Right lobe of liver (tissue), 6 donors: ENCODE measurements around the gene FBXL14. TPM values are rescaled to one million over a fixed set of nuclear protein-coding genes. Genes with fewer than 3 reads are reported as not detected.

Experiments used
- ATAC-seq, 4 donors: fragments of 200-7000 bp; cut with Tn5 transposase; one replicate each; pipeline ENCODE4 v1.9.1; 2020; ENCODE audit warnings: mild to moderate bottlenecking in 4 of 4, moderate library complexity in 4 of 4
- DNase-seq, 3 donors: peaks; one replicate each; pipeline ENCODE4 v3.0.0-alpha.2; 2020
- H3K27ac ChIP-seq, 3 donors: fragments of 200-600 bp; one replicate each; pipeline ENCODE4 v1.8.0; 2022
- H3K27me3 ChIP-seq, 2 donors: fragments of 200-600 bp; one replicate each; pipeline ENCODE4 v1.8.0; 2022
- H3K36me3 ChIP-seq, 4 donors: fragments of 200-600 bp; sonication (generic) in 1 of 4; one replicate each; pipeline versions ENCODE4 v1.5.1 to v1.8.0; 2017 to 2022; ENCODE audit warnings: control low read depth in 1 of 4
- H3K4me1 ChIP-seq, 4 donors: fragments of 200-600 bp; sonication (generic) in 1 of 4; one replicate each; pipeline versions ENCODE4 v1.5.1 to v1.8.0; 2017 to 2022; ENCODE audit warnings: control low read depth in 1 of 4
- H3K4me3 ChIP-seq, 3 donors: fragments of 200-600 bp; one replicate each; pipeline ENCODE4 v1.8.0; 2022
- H3K9me3 ChIP-seq, 4 donors: fragments of 200-600 bp; sonication (generic) in 1 of 4; one replicate each; pipeline versions ENCODE4 v1.5.1 to v1.8.0; 2017 to 2022; ENCODE audit warnings: control low read depth in 1 of 4
- CTCF ChIP-seq, 4 donors: fragments of 200-600 bp in 3 of 4; fragments of 450-650 bp in 1 of 4; IDR thresholded peaks; one replicate each; pipeline versions ENCODE4 v1.5.1 to v1.8.0; 2016 to 2022; ENCODE audit warnings: antibody characterized with exemption in 4 of 4, mild to moderate bottlenecking in 2 of 4
- POLR2A ChIP-seq: fragments of 450-650 bp; IDR thresholded peaks from one replicate; pipeline ENCODE4 v1.6.1; 2017; ENCODE audit warnings: antibody characterized with exemption, mild to moderate bottlenecking
- WGBS: methylation state at CpG from one replicate; pipeline ENCODE4 v1.1.6; 2018; ENCODE audit warnings: low coverage, low lambda C conversion rate; ENCODE audit not compliant: insufficient coverage; ENCODE audit errors: missing lambda C conversion rate; 5-methylcytosine and 5-hydroxymethylcytosine counted together
- intact Hi-C, 2 donors: fragments of 100-400 bp; cut with DNase I; formaldehyde crosslinking; loops; one replicate each; pipeline versions ENCODE4 v1.11.2 to v1.14.1; 2022
- total RNA-seq, 6 experiments: library from RNA; depleted of rRNA in 2 of 6; stranded (reverse); fragments of >200 nt in 2 of 6; fragmentation: NEBNext Ultra II Directional in 3 of 6; extraction: Animal tissue kit (Norgen Biotek cat#: 25700) in 3 of 6; gene quantifications; one replicate each; pipeline versions ENCODE4 v1.1.0 to v1.2.4, GENCODE V29; 2016 to 2023
- donor health status: DM: no; HTN: yes; CAD: no.
- donor health status: DM: no; HTN: no; CAD: no.
- donor health status: DM: no; HTN: no; CAD: no.
- donor health status: DM: no; HTN: yes; CAD: no.
- donor health status: DM: no; HTN: yes; CAD: no.

FBXL14 gene
- total RNA-seq, 6 experiments from 2014 or later = 4.7 to 6.8 (median 5.4) TPM

DNA sequence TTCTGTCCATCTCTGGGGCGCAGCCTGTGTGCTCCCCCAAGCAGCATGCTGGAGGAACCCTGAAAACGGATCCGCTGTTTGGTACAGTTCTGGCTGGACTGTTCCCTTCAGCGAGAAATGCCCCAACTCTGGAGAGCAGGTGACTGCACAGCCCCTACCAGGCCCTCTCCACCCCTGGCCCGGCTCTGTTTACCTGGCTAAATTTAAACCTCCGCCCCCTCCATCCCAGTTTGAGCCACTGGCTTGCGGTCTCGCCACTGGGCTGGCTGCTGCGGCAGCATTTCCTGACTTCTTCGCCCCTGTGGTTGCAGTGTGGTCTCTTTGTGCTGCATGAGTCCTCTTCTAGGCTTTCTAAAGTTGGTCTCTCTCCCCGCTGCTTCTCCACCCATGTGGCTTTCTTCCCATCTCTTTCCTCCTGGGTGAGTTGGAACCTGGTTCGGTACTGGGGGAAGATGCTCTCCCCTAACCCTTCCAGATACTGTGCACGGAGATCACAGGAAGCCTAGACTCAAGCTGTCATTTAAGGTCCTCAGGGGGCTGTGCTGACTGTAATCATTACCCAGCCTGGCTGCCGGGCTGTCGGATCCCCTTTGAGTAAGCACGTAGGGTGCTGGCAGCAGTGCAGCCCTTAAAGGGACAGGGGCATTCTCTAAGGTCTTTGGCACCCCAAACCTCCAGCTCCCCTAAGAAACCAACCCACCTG lies 60.6 kb downstream of the FBXL14 start:
- Histone ChIP-seq H3K27me3 (peaks cover 0 to 8% of the 10 kb centered on the region in 2 donors), H3K36me3 (no peaks in the 10 kb centered on the region), H3K27ac (no peak overlapping the region), H3K9me3 (no peaks in the 10 kb centered on the region), H3K4me3 (no peak overlapping the region), H3K4me1 (peaks cover 0 to 6% (median 0%) of the 10 kb centered on the region in 4 donors)
- WGBS = 10% methylated on average over 12 of the region's 16 CpGs
- DNase-seq (no peak), ATAC-seq (peak in 2 of 4 donors; percentile 12 to 14)
- no peak for TF ChIP-seq CTCF (IDR thresholded peaks at IDR 0.05)
- TF ChIP-seq POLR2A = no peak
- intact Hi-C loops = no loop called here

DNA sequence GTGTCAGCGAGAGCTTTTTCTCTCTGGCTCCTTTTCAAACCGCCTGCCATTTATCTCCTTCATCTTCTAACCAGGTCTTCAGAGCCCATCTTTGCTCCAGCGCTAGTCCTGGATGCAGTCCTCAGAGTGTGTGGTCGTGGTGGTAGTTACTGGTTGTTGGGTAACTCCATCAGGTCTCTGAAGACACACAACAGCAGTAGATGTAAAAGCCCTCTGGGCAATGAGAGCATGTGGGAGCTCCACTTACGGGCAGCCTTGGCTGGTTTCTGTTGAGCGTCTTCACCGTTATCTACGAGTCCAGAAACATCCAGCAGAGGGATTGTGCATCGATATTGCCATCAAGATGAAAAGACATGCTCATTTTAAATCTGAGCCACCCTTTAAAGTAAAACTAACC lies 61.2 kb downstream of the FBXL14 start:
- intact Hi-C loops = no loop called here
- no peak for DNase-seq
- TF ChIP-seq POLR2A (no peak), CTCF (IDR thresholded peaks at IDR 0.05) (no peak)

DNA sequence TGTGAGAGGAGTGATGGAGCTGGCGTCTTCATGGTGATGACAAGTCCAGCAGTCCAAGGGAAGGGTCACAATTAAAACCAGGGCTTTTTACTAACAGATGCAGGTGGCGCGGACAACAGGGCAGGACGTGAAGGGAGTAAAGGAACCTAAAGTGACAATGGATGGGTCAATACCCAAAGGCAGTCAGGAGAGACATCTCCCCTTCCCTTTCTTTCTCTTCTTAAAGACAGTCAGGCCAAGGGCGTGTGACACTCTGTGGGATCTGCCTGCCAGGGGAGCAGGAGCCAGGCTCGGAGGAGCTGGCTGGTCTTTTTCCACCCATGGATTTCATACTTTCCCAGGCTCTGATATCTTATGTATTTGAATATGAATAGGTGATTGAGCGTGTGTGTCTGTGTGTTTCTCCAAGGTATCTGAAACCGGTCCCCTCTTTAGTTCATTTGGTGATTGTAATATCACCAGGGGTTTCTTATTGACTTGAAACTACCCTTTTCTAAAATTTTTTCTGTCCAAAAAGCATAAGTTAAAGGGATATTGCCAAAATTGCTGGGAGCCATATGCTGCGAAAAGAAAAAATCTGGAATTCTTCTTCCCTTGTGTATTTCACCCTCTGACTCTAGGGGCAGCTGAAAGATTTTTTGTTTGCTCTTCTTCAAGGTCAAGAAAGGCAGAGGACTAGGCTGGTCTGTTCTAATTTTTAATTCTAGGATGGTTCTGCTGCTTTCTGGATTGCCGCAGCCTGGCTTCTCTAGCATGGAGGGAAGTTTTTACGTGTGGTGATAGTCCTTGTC lies 61.8 kb downstream of the FBXL14 start:
- ATAC-seq = no peak
- Histone ChIP-seq H3K9me3 (no peaks in the 10 kb centered on the region), H3K27me3 (peaks cover 0 to 8% of the 10 kb centered on the region in 2 donors), H3K27ac (no peak overlapping the region), H3K4me3 (no peak overlapping the region), H3K36me3 (no peaks in the 10 kb centered on the region), H3K4me1 (peaks cover 0 to 6% (median 0%) of the 10 kb centered on the region in 4 donors)
- intact Hi-C loops = no loop called here
- no peak for DNase-seq
- 78% methylated on average over 10 of the region's 11 CpGs for WGBS
- no peak for TF ChIP-seq CTCF (IDR thresholded peaks at IDR 0.05)
- no peak for TF ChIP-seq POLR2A

More for the DNA sequence above, 61.2 kb downstream of the FBXL14 start:
- no peaks in the 10 kb centered on the region for H3K36me3 ChIP-seq
- peaks cover 0 to 8% of the 10 kb centered on the region in 2 donors for H3K27me3 ChIP-seq
- WGBS = 47% methylated on average over 3 of the region's 9 CpGs
- H3K4me3 ChIP-seq = no peak overlapping the region
- no peak overlapping the region for H3K27ac ChIP-seq
- ATAC-seq = peak in 2 of 4 donors; percentile 18 to 24
- H3K4me1 ChIP-seq = peaks cover 0 to 6% (median 0%) of the 10 kb centered on the region in 4 donors
- H3K9me3 ChIP-seq = no peaks in the 10 kb centered on the region

GRCh38 chr12:1531654-1532374 lies 62.6 kb downstream of the FBXL14 start:
- Histone ChIP-seq H3K9me3 (no peaks in the 10 kb centered on the region), H3K27ac (no peak overlapping the region), H3K4me1 (peaks cover 0 to 6% (median 0%) of the 10 kb centered on the region in 4 donors), H3K36me3 (no peaks in the 10 kb centered on the region), H3K4me3 (no peak overlapping the region), H3K27me3 (peaks cover 0 to 8% of the 10 kb centered on the region in 2 donors)
- 40% methylated on average over 4 of the region's 26 CpGs for WGBS
- TF ChIP-seq POLR2A (no peak), CTCF (IDR thresholded peaks at IDR 0.05) (no peak)
- ATAC-seq = no peak
- no peak for DNase-seq
- intact Hi-C loops = no loop called here
